T-helper 17 cell (primary cell): ENCODE results near the gene DOCK9. TPM values are rescaled to one million over a fixed set of nuclear protein-coding genes. Genes with fewer than 3 reads are reported as not detected.

Experiments
- ATAC-seq: fragments of 150-1000 bp; cut with Tn5 transposase; 2 replicates; pipeline ENCODE4 v1.10.0; 2021; ENCODE audit warnings: mild to moderate bottlenecking, moderate library complexity
- DNase-seq, 3 donors: peaks; one replicate each; pipeline versions ENCODE4 v3.0.0 to v3.0.0-alpha.2; 2020 to 2021
- H3K9me3 ChIP-seq: one replicate; pipeline ENCODE4 v1.7.0; 2013; ENCODE audit warnings: low read length, mild to moderate bottlenecking; ENCODE audit not compliant: control insufficient read depth, poor library complexity, severe bottlenecking
- H3K27ac Mint-ChIP-seq: one replicate; pipeline ENCODE4 v1.8.0; 2022; ENCODE audit warnings: mild to moderate bottlenecking, moderate library complexity, mixed read lengths
- H3K27me3 Mint-ChIP-seq: one replicate; pipeline ENCODE4 v1.8.0; 2022; ENCODE audit warnings: mixed read lengths
- H3K36me3 Mint-ChIP-seq: one replicate; pipeline ENCODE4 v1.8.0; 2022; ENCODE audit warnings: low read depth, mixed read lengths
- H3K4me1 Mint-ChIP-seq: one replicate; pipeline ENCODE4 v1.8.0; 2022; ENCODE audit warnings: mild to moderate bottlenecking, mixed read lengths
- H3K4me3 Mint-ChIP-seq: one replicate; pipeline ENCODE4 v1.8.0; 2022; ENCODE audit warnings: mild to moderate bottlenecking, moderate library complexity, mixed read lengths
- total RNA-seq, 4 donors: library from RNA in 2 of 4; stranded (reverse) in 2 of 4; gene quantifications; one replicate each; pipeline ENCODE4 v1.2.3 and lab custom pipeline; 2022 to 2026

Gene DOCK9
- total RNA-seq, 2 donors from 2014 or later, result 95.2 to 119 TPM

DNA sequence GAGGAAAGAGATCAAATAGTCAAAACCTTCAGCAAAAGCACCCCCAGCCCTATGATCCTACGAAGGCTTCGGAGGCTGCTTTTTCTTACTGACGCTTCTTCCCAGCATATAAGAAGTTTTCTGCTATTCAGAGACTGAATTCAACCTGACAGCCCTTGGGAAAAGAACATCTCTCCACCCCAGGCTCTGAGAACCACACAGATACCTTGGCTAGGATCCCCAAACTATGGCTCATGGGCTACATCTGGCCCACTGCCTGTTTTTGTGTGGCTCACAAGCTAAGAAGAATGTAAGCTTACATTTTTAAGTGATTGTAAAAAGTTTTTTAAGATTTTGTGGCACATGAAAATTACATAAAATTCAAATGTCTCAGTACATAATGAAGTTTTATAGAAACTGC lies 228.4 kb downstream of the DOCK9 start:
- ATAC-seq (no peak), DNase-seq (no peak)
- Mint-ChIP-seq H3K4me1 (peaks cover 2% of the 10 kb centered on the region), H3K4me3 (no peak overlapping the region), H3K36me3 (peaks cover 3% of the 10 kb centered on the region), H3K27ac (no peak overlapping the region), H3K27me3 (peaks cover 54% of the 10 kb centered on the region)
- no peaks in the 10 kb centered on the region for H3K9me3 ChIP-seq

- Mint-ChIP-seq H3K4me1 (peaks cover 2% of the 10 kb centered on the region), H3K27me3 (peaks cover 63% of the 10 kb centered on the region), H3K36me3 (no peaks in the 10 kb centered on the region), H3K4me3 (no peak overlapping the region), H3K27ac (no peak overlapping the region)
- no peaks in the 10 kb centered on the region for H3K9me3 ChIP-seq
- DNase-seq (no peak), ATAC-seq (no peak)
These were observed 230.9 kb downstream of the DOCK9 start for GRCh38 chr13:98746968-98747367.

Other genes starting within 250 kb of the DOCK9 start
- not detected for gene SLC15A1, start 225.4 kb downstream of the DOCK9 start, total RNA-seq
- 10 to 100 TPM; 74.2 to 75.3 TPM for gene UBAC2, start 222.8 kb upstream of the DOCK9 start, total RNA-seq